A549 treated with ZK216348 at 1 μM for 4 hours (cell line): Measurements from ENCODE around the gene HSD11B2. TPM values are rescaled to one million over a fixed set of nuclear protein-coding genes. Genes with fewer than 3 reads are reported as not detected.

Experiments
- total RNA-seq: library from RNA; stranded (reverse); fragments of 200-300 nt; extraction: Qiagen RNA extraction; gene quantifications from 5 replicates; pipeline ENCODE4 v1.2.3, GENCODE V29; 2022; ENCODE audit warnings: low read depth

The HSD11B2 gene
- total RNA-seq, result 1.4 to 1.7 TPM (median 1.6 TPM) in 5 replicates

DNA sequence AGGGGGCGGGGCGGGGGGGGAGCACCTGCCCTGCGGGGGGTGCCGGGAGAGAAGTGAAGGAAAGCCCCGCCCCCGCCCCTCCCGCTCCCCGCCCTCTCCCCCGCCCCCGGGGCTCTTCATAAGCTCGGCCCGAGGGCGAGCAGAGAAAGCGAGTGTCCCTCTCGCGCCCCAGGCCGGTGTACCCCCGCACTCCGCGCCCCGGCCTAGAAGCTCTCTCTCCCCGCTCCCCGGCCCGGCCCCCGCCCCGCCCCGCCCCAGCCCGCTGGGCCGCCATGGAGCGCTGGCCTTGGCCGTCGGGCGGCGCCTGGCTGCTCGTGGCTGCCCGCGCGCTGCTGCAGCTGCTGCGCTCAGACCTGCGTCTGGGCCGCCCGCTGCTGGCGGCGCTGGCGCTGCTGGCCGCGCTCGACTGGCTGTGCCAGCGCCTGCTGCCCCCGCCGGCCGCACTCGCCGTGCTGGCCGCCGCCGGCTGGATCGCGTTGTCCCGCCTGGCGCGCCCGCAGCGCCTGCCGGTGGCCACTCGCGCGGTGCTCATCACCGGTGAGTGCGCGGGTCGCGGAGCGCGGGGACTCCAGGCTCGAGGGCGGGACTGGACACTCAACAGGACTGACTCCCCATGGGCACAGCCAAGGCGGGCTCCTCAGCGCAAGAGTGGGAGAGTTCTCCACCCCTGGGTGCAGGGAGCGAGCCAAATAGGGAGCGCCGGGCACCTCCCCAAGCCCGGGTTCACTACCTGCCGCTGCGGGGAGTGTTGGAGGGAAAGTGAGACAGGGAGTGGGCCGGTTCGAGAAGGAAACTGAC lies at the start of gene HSD11B2:
HSD11B2 (plus strand) TSS at position 145 of the 798 bp plus-strand sequence; CDS start at position 273, 128 bp downstream.

DNA sequence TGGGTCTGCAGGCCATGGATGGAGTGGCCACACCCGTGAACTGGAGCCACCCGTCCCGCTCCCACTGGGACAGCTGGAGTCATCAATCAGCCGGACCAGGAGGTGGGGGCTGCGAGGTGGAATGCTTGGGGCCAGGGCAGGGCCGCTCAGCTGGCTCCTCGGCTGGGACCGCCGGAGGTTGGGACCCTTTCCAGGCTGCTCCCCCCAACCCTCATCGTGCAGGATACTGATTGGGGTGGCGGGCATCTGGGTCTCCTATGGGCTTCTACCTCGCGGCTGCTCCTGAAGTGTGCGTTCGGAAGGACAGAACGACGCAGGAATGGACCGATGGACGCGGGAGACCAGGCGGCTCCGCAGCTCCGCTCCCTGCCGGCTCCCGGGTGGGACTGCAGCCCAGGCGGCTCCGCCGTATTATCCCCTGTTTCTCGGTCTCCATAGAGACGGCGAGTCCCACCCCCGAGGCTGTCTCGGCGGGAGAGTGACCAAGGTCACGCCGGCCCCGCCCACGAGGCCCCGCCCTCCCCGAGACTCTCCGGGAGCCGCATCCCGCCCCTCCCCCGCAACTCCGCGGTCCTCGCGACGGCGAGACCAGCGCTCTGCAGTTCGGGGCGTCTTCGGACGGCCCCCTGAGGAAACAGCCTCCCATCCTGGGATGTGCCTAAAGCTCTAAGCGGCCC lies 37.7 kb upstream of the HSD11B2 start, which contains the start of gene TPPP3:
TPPP3 (minus strand) TSS at position 388 of the 677 bp plus-strand sequence. CDS start 2,387 bp downstream, outside the sequence.

DNA sequence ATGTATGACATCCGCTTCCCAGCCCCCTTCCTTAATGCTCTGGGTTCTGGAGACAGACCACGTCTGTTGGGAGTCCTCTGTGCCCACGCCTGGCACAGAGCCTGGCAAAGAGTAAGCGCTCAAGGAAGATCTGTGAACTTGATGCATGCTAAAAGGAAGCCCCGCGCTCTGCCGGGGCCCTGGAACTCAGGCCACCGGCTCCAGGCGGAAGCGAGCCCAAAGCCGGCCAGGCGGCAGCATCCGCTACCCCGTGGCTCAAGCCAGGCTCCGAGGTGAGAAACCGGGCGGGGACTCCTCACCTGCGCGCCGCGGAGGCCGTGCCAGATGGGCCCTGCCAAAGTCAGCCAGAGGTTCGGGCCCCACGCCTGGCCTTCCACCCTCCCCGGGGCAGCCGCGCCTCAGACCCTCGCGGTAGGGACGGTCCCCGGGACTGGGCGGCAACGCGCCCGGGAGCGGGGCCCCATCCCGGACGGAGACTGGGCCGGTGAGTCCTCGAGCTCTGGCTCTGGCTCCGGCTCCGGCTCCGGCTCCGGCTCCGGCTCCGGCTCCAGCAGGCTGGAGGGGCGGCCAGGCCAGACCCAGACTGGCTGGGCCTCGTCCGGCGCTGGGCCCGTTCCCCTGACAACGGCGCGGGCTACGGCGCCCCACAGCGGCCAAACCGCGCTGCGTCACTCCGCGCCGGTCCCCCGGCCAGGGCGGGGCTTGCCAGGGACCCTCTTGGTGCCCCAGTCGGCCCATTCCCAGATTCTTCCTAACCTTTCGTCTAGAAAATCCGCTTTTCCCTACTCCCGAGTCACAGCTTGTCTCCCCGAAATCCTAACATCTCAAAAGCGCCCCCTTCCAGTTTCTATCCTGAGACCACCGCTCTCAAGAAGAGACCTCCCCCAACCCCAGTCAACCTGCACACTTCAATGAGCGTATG lies 14.8 kb upstream of the HSD11B2 start, which contains the start of gene ZDHHC1:
ZDHHC1 (minus strand) TSS at position 606 of the 922 bp plus-strand sequence. CDS start 8,702 bp downstream, outside the sequence.

DNA sequence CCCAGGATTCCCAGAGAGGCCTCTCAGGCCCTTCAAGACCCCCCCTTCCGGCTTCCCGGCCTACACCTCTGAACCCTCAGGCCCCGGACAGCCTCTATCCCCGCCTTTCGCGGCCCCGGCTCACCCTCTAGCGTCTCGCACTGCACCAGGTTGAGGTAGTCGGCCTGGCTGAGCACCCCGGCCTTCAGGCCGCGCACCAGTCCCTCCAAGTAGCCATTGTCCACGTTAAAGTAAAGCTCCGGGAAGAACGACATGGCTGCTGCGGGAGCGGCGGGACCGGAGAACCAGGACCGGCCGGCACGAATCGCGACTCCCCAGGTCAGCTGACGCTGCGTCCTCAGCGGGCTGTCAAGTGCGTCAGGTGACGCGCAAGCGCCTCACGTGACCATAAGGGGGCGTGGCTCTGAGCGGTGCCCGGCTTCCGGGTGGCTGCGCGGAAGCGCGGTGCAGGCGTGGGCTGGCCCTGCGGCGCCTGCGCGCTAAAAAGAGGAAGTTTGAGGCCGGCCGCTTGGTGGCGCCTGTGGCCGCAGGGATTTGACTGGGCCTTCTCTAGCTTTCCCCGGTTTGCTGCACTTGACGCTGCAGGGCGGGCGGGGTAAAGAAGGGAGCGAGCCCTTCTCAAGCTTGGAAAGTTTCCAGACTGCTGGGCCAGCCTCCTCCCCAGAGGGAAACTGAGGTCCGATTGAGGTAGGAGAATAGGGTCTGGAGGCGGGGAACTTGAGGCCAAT lies 50.1 kb downstream of the HSD11B2 start, which contains the start of gene ATP6V0D1:
ATP6V0D1 (minus strand) TSS at position 325 of the 728 bp plus-strand sequence; CDS start at position 254, 71 bp downstream.

DNA sequence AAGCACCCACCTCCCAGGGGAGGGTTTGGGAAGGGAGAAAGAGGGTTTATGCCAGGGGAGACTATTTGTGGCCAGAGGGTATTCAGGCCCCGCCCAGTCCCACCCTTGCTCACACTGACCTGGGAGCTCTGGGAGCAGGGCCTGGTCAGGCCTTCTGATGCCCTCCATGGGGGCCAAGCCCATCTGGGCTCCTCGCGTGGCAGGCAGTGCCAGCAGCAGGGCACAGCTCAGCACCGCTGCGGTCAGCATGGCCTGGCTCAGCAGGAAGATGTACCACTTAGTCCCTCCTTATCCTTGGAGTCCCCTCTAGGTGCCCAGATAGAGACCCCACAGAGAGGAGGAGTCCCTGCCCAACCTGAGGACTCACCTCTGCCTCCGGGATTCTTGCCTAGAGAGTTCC lies 52.2 kb downstream of the HSD11B2 start, which contains the start of gene AGRP:
AGRP (minus strand) TSS at position 398 of the 400 bp plus-strand sequence; CDS start at position 249, 149 bp downstream.

Other genes with a start within 250 kb of the HSD11B2 start
- gene MATCAP1, start 247.2 kb upstream of the HSD11B2 start, total RNA-seq, result 3.7 to 7.9 TPM (median 6.9 TPM) in 5 replicates
- gene EXOC3L1, start 241.0 kb upstream of the HSD11B2 start, total RNA-seq, result 0.07 to 0.27 TPM (median 0.27 TPM) in 3 of 5 replicates, not detected in the others
- gene E2F4, start 239.0 kb upstream of the HSD11B2 start, total RNA-seq, result 64.0 to 101 TPM (median 98.3 TPM) in 5 replicates
- 0.61 to 1.9 TPM (median 1.3 TPM) in 5 replicates for gene ELMO3, start 232.0 kb upstream of the HSD11B2 start, total RNA-seq
- 78.6 to 99.6 TPM (median 92.1 TPM) in 5 replicates for gene TMEM208, start 204.0 kb upstream of the HSD11B2 start, total RNA-seq
- gene FHOD1, start 183.6 kb upstream of the HSD11B2 start, total RNA-seq, result 34.5 to 67.0 TPM (median 52.3 TPM) in 5 replicates
- 1.0 to 2.1 TPM (median 1.6 TPM) in 5 replicates for gene SLC9A5, start 182.1 kb upstream of the HSD11B2 start, total RNA-seq
- gene PLEKHG4, start 151.6 kb upstream of the HSD11B2 start, total RNA-seq, result 11.2 to 17.2 TPM (median 15.7 TPM) in 5 replicates
- 0.06 to 0.45 TPM in 2 of 5 replicates, not detected in the others for gene KCTD19, start 104.4 kb upstream of the HSD11B2 start, total RNA-seq
- 0.21 to 0.41 TPM in 2 of 5 replicates, not detected in the others for gene LRRC36, start 104.3 kb upstream of the HSD11B2 start, total RNA-seq
- gene TPPP3, start 37.6 kb upstream of the HSD11B2 start, total RNA-seq, result 7.5 to 12.4 TPM (median 12.3 TPM) in 5 replicates
- gene ZDHHC1, start 14.6 kb upstream of the HSD11B2 start, total RNA-seq, result 3.7 to 7.1 TPM (median 5.9 TPM) in 5 replicates
- gene ATP6V0D1, start 50.0 kb downstream of the HSD11B2 start, total RNA-seq, result 97.6 to 117 TPM (median 109 TPM) in 5 replicates
- gene AGRP, start 52.4 kb downstream of the HSD11B2 start, total RNA-seq, result not detected in 5 replicates
- 28.9 to 50.3 TPM (median 43.1 TPM) in 5 replicates for gene RIPOR1, start 97.7 kb downstream of the HSD11B2 start, total RNA-seq
- 34.2 to 38.7 TPM (median 36.1 TPM) in 5 replicates for gene CTCF, start 131.4 kb downstream of the HSD11B2 start, total RNA-seq
- gene CARMIL2, start 214.0 kb downstream of the HSD11B2 start, total RNA-seq, result 1.1 to 2.4 TPM (median 2.3 TPM) in 5 replicates
- 25.0 to 37.0 TPM (median 35.2 TPM) in 5 replicates for gene ACD, start 229.1 kb downstream of the HSD11B2 start, total RNA-seq
- gene PARD6A, start 229.8 kb downstream of the HSD11B2 start, total RNA-seq, result 1.2 to 2.6 TPM (median 1.8 TPM) in 5 replicates
- 5.7 to 12.5 TPM (median 9.6 TPM) in 5 replicates for gene ENKD1, start 235.6 kb downstream of the HSD11B2 start, total RNA-seq
- 0.45 TPM in 1 of 5 replicates, not detected in the others for gene C16orf86, start 235.7 kb downstream of the HSD11B2 start, total RNA-seq